SK-N-SH (cell line): ENCODE measurements around the gene ETS2.

Source experiments
- CTCF ChIP-seq: fragments of 200-600 bp; sonication (generic); IDR thresholded peaks from 2 replicates; pipeline ENCODE4 v1.6.1; 2017; ENCODE audit warnings: antibody characterized with exemption, mild to moderate bottlenecking, moderate library complexity
- ZBTB33 ChIP-seq: IDR thresholded peaks from 2 replicates; pipeline ENCODE4 v1.4.0; 2012; ENCODE audit warnings: low read depth, borderline replicate concordance

GRCh38 chr21:38809198-38809878 is 3.6 kb downstream of the ETS2 start:
- TF ChIP-seq ZBTB33 (no peak), CTCF (no peak)
